Glomerular visceral epithelial cell (primary cell): ENCODE results near the gene PRCD.
A peak's percentile ranks its signal among the peaks of the same experiment; 100 is the strongest.

ENCODE experiments used
- DNase-seq: peaks from one replicate; pipeline ENCODE4 v3.0.0-alpha.2; 2016; ENCODE audit errors: extremely low spot score

PRCD gene

DNA sequence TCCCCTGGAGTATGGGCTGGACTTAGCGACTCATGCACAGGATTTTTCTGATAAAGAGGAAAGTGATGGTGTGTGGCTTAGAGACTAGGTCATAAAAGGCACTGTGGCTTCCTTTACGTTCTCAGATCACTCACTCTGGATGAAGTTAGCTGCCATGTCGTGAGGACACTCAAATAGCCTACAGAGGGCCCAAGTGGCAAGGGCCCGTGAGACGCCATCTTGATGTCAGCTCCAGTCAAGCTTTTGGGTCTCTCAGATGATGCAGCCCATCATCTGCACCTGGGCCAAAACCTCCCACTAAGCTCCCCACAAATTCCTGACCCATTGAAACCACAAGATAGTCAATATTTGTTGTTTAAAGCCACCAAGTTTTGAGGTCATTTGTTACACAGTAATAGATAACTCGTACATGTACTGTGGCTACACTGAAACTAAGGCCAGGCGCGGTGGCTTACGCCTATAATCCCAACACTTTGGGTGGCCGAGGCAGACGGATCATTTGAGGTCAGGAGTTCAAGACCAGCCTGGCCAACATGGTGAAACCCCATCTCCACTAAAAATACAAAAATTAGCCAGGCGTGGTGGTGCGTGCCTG lies 31.1 kb downstream of the PRCD start:
- DNase-seq = no peak

DNA sequence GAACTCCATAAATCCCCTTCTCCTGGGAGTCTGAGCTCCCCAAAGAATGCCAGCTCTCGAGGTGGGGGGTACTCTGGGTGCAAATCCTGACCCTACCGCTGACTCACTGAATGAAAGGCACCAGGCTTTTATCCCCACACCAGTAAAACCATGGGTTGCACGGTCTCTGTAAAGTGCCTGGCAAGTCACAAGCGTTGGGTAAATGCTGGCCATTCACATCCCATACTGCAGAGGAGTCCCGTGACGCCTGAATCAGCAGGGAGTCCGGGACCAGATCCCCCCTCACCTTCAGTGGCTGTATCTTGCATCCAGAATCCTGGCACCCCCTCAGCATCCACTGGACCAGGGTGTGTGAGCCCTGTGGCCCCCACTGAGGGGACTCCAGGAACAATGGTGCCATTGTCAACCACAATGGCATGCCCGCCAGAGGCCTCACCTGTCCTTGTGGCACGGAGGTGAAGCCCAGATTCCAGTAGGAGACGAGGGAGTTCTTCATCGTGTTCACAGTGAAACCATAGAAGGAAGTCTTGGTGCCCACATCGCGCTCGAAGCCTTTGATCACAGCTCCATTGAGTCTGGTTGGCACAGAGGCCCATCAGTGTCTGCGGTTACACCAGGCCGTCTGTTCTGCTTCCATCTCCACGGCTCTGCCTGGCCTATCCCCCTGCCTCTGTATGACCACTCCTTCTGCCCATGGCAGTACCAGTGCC lies 32.5 kb downstream of the PRCD start:
- no peak for DNase-seq

DNA sequence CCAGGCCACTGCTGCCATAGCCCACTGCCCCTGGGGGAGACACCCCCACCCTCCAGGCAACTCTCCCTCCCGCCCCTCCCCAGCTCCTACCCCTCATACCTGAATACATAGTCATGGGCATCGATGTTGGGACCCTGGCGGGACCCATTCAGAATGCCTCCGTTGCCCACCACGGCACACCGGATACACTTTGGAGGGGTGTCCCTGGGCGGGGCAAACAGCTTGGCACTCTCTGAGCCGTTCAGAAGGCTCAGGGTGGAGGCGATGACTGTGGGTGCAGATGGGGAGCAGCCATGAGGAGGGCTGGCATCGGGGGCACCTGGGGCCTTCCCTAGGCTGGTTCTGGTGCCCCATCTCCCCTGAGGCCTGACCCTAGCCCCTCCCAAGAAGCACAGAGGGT lies 33.3 kb downstream of the PRCD start:
- no peak for DNase-seq

DNA sequence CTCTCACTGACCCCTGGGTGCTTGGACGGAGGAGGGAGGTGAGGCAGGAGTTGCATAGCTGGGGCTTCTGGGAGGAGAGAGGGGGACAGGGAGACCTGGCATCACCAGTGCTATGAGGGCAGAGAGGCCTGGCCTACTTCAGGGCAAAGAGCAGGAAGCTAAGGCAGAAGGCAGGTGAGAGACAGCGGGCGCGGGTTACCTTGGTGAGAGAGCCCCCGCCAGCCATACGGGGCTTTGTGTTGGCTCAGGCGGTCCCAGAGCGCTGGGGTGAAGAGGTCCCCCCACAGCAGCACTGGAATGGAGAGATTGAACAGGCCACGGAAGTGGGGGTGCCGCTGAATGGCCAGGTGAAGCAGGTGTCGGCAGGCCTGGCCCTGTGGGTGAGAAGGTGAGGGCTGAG lies 34.3 kb downstream of the PRCD start:
- no peak for DNase-seq

DNA sequence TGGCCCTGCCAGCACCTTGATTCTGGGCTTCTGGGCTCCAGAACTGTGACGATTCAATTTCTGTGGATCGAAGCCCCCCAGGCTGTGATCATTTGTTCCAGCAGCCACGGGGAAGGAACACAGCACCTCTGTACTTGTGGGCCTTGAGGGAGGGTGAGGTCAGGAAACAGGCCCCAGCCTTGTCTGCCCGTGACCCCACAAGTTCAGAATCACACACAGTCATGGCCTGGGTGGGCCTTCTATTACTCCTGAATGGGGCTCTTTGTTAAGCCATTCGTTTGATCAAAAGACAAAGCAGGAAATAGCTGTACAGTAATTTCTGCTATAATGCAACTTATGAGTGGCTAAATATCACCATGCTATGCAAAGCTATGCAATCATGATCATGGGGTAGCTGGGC lies 35.7 kb downstream of the PRCD start:
- DNase-seq = no peak

DNA sequence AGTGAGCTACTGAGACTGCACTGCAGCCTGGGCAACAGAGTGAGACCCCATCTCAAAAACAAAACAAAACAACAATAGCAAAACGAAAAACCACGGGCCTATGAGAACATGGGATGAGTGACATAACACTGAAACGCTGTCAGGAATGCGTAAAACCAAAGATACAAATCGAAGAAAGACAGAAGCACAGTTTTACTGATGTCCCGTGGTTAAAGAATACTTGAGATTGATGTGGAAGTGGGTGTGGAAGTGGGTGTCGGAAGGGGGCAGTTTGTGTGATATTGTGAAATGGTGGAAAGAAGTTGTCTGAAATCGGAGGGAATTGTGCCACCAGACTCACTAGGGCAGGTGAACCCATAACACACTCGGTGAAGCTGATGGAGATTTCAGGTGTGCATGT lies 36.3 kb downstream of the PRCD start:
- no peak for DNase-seq

DNA sequence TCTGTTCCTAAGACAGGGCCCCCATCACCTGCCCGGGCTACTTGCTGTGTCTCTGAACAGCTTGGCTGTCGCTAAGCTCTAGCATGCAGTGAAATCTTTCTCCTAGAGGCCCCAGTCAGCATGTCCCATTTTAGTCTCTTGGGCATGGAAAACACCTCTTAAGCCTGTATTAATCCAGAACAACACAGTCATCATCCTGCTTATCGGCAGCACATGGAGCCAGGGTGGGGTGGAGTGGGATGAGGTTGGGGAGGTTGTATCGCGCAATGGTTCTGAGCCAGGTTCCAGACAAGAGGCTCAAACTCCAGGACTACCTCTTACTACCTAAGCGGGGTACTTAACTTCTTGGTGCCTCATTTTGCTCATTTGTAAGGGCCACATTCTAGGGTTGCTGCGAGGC lies 38.0 kb downstream of the PRCD start:
- DNase-seq = no peak

DNA sequence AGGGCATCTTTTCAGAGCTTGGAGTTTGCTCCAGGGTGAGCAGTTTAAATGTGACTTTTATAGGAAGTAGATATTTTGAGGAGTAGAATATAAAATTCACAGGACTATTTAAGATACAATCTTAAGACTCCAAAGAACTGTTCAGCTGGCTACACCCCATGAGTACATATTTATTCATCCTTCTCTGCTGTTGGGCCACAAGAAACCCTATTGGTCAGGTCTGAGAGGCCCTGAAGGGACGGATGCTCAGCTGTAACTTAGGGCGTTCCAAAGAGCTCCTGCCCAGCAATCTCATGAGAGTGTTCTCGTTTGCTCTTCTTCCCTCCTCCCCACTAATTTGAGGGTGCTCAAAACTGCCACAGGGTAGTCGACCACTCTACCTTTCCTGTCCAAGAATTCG lies 38.5 kb downstream of the PRCD start:
- no peak for DNase-seq

DNA sequence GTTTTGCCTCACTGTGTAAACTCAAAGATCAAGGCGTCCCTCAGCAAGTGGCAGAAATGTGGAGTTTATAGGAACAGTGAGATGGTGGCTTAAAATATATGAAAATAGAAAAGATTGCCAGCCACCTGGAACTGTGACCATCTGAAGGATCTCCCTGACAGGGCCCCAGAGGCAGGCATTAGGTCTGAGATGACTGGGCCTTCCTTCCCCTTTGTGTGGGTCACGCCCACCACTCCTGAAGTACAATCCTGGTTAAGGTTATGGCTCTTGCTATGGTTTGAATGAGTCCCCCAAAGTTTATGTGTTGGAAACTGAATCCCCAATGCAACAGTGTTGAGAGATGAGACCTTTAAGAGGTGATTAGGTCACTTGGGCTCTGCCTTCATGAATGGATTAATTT lies 39.4 kb downstream of the PRCD start:
- no peak for DNase-seq

DNA sequence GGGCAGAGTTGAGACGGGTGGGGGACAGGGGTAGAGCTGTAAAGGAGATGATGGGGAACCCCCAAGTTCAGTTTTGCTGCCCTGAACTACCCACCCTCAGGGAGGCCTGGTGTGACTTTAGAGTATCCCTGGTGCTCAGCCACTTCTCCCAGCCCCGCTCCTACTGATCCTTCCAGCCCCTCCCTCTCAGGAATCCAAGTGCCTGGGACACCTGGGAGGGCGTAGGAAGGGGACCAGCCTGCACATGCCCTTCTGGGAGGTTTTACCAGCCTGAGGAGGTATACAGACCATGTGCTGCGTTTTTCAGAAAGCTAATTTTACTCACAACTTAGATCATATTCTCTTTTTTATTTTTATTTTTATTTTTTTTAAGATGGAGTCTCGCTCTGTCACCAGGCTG lies 41.7 kb downstream of the PRCD start:
- no peak for DNase-seq

DNA sequence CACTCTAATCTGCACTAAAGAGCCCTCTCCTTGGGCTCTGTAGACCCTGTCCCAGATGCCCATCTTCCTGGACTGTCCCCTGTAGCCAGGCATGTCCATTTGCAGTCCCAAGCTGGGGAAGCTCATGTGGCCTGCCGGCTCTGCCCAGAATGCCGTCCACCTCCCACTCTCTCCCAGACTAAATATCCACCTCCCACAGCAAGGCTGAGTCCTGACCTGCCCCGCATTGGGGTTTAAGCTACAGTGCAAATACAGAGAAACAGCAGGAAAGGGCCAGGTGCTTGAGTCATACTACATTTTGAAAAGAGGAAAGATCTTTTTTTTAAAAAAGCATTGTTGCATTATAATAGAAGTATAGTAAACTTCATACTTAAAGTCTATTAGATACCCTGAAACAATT lies 42.8 kb downstream of the PRCD start:
- no peak for DNase-seq

DNA sequence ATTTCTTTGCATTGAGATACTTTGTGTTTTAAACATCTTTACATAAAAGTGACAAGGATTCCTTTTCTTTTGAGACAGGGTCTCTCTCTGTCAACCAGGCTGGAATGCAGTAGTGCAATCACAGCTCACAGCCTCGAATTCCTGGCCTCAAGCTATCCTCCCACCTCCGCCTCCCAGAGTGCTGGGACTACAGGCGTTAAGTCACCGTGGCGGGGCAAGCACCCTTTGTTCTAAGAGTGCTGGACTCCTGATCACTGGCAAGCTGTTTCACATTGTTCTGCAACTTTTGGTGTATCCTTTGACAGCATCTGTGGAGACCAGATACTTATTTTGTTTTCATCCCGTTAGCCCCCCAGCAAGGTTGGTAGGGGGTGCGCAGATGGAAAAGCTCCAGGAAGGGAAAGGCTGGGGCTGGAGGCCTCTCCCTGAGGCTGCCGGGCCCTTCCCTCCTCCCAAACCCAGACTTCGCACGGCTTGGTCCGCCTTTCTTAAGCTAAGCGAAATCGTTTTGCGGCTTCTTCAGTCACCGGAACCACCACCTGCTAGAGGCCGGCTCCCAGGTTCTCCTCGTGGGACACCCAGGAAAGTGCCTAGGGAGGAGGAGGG lies 44.7 kb downstream of the PRCD start:
- DNase-seq = no peak

DNA sequence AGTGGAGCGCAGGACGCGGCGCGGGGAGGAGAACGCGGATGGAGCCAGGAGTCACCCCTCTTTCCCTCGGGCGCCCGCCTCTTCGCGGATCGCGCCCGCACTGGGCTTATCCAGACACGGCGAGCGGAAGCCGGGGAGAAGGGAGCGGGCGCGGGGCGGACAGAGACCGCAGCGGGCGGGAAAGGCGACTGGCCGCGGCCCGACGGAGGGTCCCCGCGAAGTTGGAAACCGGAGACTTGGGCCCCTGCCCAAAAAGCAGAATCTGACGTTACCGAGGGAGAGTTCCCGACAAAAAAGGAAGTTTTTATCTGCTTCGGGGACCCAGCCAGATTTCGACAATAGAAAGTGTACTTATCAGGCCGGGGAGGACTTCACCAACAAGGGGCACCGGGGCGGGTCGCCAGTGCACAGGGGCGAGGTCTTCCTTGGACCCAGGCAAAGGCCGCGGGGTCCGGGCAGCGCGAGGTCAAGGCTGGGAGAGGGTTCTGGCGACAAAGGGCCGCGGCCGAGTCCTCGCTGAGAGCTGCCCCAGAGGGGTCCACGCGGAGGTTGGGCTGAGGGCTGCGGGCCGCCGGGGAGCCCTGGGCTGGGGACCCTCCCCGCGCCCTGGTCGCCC lies 45.3 kb downstream of the PRCD start:
- DNase-seq = no peak

DNA sequence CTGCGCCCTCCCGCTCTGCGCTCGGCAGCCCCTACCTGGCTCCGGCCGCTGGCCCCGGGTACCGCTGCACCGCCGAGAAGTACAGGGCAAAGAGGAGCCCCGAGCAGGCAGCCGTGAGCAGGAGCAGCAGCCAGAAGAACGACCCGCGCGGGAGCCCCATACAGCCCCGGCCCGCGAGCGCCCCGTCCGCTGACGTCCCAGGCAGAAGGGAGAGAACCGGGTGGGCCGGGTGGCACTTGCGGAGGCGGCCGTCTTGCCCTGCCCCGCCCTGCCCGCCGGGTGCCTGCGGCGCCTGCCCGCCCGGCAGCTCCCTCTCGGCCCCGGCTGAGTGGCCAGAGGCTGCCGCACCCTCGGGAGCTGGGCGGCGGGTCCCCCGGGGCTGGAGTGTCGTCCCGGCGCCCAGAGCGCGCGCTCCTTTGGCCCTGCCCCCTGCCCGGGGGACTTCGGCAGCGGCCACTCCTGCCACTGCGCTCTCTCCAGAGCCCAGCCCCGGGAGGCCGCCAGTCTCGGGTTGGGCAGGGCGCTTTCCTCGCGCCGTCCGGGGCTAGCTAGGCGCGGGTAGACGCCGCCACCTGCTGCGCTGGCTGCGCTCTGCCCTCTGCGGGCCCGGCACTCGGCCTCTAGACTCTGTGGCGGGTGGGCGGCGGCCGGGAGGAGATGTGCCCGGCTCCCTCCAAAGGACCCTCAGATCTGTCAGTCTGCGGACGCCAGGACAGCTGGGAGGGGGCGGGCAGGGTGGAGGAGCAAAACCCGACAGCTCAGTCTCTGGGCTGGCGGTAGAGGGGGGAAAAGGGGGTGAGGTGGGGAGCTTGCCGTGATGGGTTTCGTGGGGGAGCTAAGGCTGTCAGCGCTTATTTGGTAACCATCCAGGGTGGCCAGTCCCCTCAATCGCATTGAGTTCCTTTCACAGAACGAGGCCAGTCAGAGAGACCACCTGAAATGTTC lies 46.1 kb downstream of the PRCD start, which contains the start of gene ST6GALNAC2:
TSS of gene ST6GALNAC2 (minus strand) at position 212 of the 945 bp plus-strand sequence. CDS start at position 160, 52 bp downstream.
- DNase-seq = peak; percentile 69

DNA sequence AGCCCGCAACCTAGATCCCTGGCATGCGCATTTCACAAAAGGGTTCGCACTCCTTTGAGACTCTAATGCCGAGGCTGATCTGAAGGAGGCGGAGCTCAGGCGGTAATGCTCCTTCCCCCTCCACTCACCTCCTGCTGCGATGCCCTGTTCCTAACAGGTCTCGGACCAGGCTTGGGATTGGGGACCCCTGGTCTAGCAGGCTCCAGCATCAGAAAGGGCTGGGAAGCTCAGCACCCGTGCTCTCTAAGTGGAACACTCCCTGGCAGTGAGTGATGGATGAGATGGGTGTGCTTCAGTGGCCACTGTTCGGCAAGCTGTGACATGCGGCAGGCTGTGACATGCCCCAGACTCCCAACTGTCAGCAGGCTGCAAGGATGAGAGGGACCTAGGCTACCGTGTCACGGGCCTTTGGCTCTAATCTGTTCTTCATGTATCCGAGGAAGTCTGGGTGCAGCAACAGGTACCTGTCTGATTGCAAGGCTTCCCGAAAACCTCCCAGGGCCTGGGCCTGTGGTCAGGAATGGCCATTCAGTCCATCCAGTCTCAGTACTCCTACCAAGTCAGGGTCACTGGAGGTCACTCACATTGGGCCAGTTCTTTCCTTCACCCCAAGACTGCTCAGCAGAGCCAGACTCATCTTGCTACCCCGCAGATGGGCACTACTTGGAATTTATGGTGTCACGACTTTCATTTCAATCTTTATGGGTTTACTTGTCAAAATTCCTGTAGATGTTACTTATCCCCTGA lies 47.1 kb downstream of the PRCD start:
- no peak for DNase-seq

DNA sequence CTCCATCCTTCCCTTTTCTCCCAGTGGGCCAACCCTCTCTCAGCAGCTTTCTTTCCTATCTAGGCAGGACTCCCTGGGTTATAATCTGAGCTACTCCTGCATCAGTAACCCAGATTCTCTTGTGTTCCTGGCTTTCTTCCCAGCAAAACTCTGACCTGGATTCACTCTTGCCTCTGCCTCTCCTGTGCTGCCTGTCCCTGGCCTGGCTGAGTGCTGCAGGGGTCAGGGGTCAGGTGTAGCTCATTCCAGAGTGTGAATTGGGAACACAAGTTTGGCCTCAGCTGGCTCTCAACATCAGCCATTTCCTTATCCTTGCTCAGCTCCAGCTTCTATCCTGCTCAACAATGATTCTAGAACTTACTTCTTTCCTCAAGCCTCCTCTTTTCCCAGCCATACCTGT lies 48.3 kb downstream of the PRCD start:
- no peak for DNase-seq

DNA sequence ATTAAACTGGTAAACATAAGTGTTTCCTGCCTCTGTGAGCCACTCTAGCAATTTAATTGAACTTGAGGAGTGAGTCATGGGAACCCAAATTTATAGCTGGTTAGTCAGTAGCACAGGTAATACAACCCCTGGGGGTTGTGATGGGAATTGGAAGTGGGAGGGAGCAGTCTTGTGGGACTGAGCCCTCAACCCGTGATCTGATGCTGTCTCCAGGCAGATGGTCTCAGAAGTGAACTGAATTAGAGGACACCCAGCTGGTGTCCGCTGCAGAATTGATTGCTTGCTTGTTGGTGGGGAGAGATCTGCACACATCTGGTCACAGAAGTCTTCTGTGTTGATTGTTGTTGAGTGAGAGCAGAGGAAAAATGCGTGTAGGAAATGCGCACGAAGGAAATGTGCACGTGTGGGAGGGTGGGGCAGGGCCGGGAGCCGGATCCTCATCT lies 53.6 kb downstream of the PRCD start:
- no peak for DNase-seq

DNA sequence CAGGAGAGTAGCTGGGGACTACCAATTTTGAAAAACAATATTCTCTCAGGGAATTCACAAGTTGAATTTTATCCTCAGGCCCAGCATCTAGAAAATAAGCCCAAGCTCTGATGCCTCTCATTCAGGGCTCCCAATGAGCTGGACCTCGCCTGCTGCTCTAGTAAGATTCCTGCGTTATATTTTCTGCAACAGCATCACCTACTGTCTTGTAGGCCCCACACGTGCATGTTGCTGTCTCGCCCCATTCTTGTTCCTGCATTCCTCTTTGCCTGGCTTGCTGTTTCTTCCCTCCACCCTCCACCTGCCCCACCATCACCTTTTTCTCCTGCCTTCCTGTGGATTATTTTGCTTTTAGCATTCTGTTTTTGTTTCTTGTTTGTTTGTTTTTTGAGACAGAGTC lies 54.1 kb downstream of the PRCD start:
- no peak for DNase-seq

DNA sequence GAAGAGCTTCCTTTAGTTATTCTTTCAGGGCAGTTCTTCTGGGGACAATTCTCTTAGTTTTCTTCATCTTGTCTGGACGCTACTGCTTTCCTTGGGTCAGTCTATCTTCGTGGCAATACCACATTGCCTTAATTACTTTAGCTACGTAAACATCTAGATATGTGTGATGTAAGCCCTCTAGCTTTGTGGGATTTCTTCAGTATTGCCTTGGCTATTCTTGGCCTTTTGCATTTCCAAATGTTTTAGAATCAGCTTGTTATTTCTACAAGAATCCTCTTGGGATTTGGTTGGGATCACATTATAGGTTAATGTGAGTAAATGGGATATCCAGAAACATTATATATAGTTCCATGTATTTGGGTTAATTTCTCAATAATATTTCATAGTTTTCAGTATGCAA lies 54.8 kb downstream of the PRCD start:
- no peak for DNase-seq
